HG02588 (cell line): ENCODE results near the gene LY9.
"Not testable (repeated sequence)": the region's sequence is repeated elsewhere in the genome, so short reads cannot be mapped to it uniquely, and the experiment has no call there.

Experiments used
- ATAC-seq: cut with Tn5 transposase; IDR thresholded peaks from one replicate; pipeline ENCODE4 v1.9.1; 2021; ENCODE audit warnings: mild to moderate bottlenecking, moderate library complexity; ENCODE audit not compliant: unreplicated experiment

The LY9 gene

GRCh38 chr1:160774886-160775719 is 20.9 kb upstream of the LY9 start:
- no peak for ATAC-seq

DNA sequence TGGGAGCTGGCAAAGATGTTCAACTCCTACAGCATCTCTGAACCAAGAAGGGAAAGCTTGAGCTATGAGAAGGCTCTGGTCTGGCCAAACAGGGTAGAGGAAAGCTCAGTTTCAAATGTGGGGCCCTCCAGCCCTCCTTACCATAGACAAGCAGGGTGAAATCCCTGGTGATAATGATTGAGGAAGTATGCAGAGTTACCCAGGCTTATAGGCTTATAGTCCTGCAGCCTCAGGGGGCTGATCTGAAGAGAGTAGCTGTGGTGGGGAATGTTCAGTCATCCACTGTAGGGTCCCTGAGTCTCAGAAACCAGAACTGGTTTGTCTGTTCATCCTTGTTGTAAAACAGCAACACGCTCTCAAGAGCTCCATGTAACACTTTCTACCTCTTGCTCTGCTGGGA is 19.8 kb upstream of the LY9 start:
- ATAC-seq: peak; percentile 53

- no peak for ATAC-seq
These were observed 18.4 kb upstream of the LY9 start for GRCh38 chr1:160777486-160778089.

DNA sequence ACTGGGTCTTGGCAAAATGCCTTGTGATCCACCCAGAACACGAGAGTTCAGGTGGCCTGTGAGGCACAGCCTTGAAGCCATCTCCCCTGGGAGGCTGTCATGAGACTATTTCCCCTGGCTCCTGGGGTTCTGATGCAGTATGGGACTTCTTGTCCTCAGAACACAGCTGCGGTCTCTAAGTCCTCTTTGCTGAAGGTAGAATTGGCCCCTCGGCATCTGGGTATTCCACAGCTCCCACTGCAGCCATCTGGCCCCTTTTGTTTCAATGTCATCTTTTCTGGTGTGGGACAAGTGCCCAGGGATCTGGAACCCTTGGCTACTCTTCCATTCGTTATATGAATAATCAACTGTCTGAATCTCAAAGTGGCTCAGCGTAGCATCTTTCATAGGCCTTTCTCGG is 17.0 kb upstream of the LY9 start:
- ATAC-seq: no peak

GRCh38 chr1:160779626-160780397 is 16.2 kb upstream of the LY9 start:
- ATAC-seq: no peak

DNA sequence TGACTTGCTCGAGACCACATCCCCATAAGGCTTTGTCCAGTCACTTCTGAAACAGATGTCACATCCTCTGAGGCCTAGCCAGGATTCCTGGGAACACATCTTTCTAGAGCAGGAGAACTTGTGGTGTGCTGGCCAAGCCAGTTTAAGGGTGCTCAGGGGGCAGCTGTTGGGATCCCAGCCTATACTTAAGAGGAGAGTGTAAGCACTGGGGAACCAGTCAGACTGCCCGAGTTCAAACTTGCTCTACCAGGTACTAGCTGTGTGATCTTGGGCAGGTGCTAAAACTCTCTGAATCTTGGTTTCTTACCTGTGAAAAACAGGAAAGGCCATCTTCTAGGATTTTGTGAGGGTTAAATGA is 15.6 kb upstream of the LY9 start:
- no peak for ATAC-seq

DNA sequence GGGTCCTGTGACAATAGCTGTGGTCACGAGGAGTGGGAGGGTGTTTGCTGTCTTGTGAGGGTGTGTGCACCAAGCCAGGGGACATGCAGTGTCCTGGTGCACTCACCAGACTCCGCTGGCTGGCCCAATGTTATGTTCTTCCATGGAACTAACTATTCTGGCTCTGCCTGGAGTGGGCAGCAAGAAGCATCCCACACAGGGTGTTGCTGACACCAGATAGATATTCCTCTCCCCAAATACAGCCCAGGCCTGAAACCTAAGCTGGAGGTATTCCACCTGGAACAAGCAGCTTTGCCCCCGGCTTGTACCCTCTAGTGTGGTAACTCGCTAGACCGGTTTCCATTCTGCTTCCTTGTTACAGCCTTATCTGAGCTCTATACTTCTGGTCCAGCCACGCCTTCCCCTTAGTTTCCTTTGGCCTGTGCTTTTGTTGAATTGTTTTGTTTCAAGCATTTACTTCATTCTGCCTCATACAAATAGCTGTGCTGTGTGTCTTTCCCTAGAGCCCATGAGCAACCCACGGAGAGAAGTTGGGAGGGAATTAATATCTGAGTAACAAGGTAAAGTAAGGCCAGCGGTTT is 14.7 kb upstream of the LY9 start:
- ATAC-seq: no peak

DNA sequence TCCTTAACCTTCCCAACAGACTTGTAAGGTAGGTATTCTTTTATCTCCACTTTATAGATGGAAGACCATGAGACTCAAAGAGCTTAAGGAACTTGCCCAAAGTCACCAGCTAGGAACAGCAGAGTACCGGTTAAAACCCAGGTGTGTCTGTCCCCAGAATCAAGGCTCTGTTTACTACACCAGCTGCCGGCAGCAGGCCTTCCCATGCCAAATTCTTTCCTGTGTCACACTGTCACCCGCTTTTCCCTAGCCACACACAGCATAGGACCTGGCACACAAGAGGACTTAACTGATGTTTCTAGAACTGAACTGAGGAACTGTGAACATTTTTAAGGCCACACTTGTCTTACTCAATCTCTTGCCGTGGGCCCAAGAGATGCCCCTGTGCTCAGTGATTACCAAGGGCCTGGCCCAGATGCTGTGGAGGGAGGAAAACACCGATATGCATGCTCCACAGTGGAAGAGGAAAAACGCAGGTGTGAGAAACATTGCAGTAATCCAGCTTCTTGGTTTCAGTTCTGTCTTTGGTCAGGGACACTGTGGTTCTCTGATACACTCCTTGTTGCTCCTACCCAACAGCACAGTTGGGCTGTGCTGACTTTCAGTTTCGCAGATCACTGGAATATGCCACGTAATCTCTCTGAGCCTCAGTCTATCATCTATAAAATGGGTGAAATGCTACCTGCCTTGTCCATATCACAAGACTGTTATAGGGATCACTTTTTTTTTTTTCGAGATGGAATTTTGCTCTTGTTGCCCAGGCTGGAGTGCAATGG is 13.9 kb upstream of the LY9 start:
- peak; percentile 83 for ATAC-seq

DNA sequence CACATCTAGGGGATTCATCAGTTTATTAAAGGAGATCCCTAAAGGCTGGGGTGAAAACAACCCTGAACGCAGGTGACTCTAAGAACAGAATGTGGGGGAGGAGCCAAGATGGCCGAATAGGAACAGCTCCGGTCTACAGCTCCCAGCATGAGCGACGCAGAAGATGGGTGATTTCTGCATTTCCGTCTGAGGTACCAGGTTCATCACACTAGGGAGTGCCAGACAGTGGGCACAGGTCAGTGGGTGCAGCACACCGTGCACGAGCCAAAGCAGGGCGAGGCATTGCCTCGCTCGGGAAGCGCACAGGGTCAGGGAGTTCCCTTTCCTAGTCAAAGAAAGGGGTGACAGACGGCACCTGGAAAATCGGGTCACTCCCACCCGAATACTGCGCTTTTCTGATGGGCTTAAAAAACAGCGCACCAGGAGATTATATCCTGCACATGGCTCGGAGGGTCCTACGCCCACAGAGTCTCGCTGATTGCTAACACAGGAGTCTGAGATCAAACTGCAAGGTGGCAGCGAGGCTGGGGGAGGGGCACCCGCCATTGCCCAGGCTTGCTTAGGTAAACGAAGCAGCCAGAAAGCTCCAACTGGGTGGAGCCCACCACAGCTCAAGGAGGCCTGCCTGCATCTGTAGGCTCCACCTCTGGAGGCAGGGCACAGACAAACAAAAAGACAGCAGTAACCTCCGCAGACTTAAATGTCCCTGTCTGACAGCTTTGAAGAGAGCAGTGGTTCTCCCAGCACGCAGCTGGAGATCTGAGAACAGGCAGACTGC is 12.8 kb upstream of the LY9 start:
- ATAC-seq: not testable (repeated sequence)

DNA sequence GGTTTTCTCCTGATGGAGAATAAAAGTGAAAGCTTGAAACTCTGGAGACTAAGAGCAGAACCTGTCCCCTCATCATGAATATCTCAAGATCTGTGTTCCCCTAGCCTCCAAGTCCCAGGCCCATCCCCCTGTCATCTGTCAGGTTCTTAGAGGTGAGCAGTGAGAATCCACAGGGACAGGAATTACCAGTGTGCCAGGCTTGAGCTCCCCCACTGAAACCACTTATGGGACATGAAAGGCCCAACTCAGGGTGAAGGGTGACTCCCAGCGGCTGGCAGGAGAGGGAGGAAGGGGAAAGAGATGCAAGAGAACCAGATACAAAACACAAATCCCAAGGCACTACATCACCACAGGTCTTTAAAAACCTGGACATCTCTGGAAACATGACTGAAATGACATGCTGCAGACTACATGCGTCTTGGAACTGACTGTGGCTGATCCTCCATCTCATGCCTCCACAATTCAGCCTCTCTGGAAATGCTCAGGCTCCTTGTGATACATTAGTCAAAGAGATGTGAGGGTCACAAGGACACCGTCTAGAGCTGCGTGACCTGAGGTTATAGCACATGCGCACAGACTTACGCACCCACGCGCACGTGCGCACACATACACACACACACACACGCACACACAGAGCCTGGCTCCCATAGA is 6.8 kb upstream of the LY9 start:
- peak; percentile 16 for ATAC-seq

GRCh38 chr1:160789702-160790611 is 6.0 kb upstream of the LY9 start:
- peak; percentile 82 for ATAC-seq

DNA sequence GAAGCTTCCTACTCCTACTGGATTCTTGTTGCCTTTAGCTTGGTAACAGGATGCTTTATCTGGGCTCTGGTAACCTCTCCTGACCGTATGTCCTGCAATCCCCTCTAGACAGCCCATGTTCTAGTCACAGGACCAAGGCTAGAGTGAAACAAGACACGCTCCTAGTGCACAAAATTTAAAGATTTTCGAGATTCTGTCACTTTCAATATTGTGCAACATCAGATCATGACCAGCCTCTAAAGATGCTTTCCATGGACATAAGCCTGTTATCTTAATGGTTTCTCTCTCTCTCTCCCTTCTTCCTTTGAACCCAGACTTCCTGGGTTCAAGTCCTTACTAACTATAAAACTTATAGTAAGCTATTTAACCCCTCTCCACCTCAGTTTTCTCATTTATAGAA is 1.6 kb upstream of the LY9 start:
- ATAC-seq: no peak

DNA sequence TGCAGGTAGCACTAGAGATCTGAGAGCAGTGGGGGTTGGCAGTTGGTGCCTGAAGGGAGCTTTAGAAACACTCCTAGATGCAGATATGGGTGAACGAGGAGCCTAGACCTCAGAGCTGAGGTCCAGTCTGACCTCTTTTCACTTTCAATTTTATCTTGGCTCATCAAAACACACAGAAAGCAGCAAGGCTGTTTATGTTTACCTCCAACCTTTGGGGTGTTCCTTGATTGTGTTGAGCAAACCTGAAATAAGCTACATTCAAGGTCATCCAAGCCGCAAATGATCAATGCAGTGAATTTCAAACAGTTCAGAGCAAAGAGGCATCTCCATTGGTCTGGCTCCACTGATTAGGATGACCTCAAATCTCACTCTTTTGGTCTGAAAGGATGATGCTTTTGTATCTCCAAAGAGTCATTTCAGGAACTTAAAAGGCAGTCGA is 1.3 kb downstream of the LY9 start:
- ATAC-seq: peak; percentile 31

DNA sequence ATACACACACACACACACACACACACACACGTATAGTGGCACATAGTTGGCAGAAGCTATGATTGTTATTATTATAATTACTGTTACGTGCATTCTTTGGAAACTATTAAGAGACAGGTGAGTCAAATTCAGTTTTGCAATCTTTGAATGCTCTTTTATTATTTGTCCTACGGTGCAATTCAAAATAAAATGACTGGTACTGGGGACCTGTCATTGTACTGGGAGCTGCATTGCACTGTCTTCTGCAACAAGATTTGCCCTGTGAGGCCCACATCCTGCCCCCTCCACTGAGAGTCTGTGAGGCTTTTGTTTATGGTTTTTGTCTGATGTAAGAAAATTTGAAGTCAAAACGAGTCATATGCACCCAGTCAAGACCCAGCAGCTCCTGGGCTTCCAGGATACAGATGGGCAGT is 1.9 kb downstream of the LY9 start:
- ATAC-seq: no peak

- no peak for ATAC-seq
These were observed 2.5 kb downstream of the LY9 start for GRCh38 chr1:160798439-160798838.

DNA sequence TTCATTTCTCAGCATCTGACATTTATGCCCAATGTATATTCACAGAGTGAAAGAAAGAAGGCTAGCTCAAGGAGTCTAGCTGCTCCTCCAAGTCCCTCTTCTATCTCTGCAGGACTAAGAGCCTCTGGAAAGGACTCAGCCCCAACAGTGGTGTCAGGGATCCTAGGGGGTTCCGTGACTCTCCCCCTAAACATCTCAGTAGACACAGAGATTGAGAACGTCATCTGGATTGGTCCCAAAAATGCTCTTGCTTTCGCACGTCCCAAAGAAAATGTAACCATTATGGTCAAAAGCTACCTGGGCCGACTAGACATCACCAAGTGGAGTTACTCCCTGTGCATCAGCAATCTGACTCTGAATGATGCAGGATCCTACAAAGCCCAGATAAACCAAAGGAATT is 3.7 kb downstream of the LY9 start:
- no peak for ATAC-seq

- ATAC-seq: no peak
These were observed 4.2 kb downstream of the LY9 start for GRCh38 chr1:160800142-160800541.

GRCh38 chr1:160800645-160801408 is 4.9 kb downstream of the LY9 start:
- no peak for ATAC-seq
